Psoas muscle (tissue), 8 donors: ENCODE data around the gene PRAMEF20. TPM values are rescaled to one million over a fixed set of nuclear protein-coding genes. Genes with fewer than 3 reads are reported as not detected.
A peak's percentile ranks its signal among the peaks of the same experiment; 100 is the strongest.

Experiments used
- ATAC-seq, 4 donors: fragments of 200-7000 bp; cut with Tn5 transposase; one replicate each; pipeline ENCODE4 v1.9.1; 2020; ENCODE audit warnings: moderate library complexity in 3 of 4, mild to moderate bottlenecking in 2 of 4
- DNase-seq, 2 donors: peaks; one replicate each; pipeline ENCODE4 v3.0.0-alpha.2; 2020
- H3K27ac ChIP-seq: fragments of 200-600 bp; one replicate; pipeline ENCODE4 v1.8.0; 2022
- H3K27me3 ChIP-seq, 3 donors: fragments of 200-600 bp in 1 of 3; one replicate each; pipeline versions ENCODE4 v1.6.1 to v1.8.0; 2013 to 2022; ENCODE audit warnings: low read length in 2 of 3, mild to moderate bottlenecking in 2 of 3, moderate library complexity in 1 of 3; ENCODE audit not compliant: insufficient read depth in 3 of 3
- H3K36me3 ChIP-seq, 2 donors: fragments of 200-600 bp in 1 of 2; one replicate each; pipeline versions ENCODE4 v1.6.1 to v1.8.0; 2013 to 2022; ENCODE audit warnings: low read depth in 1 of 2, mild to moderate bottlenecking in 1 of 2, moderate library complexity in 1 of 2; ENCODE audit not compliant: insufficient read depth in 1 of 2
- H3K4me1 ChIP-seq: fragments of 200-600 bp; one replicate; pipeline ENCODE4 v1.8.0; 2022
- H3K4me3 ChIP-seq: fragments of 200-600 bp; one replicate; pipeline ENCODE4 v1.8.0; 2022; ENCODE audit warnings: mild to moderate bottlenecking
- H3K9me3 ChIP-seq: fragments of 200-600 bp; one replicate; pipeline ENCODE4 v1.8.0; 2022
- WGBS, 3 donors: extraction: QIAGEN DNeasy Blood & Tissue Kit; methylation state at CpG; one replicate each; pipeline versions ENCODE4 v1.1.6 to v1.1.7; 2013; 5-methylcytosine and 5-hydroxymethylcytosine counted together
- intact Hi-C, 2 donors: fragments of 100-400 bp; cut with DNase I; formaldehyde crosslinking; loops; one replicate each; pipeline versions ENCODE4 v1.11.0 to v1.14.2; 2022
- polyA plus RNA-seq, 3 donors: library from polyadenylated mRNA; stranded (reverse); fragments of 200-250 nt; gene quantifications; one replicate each; pipeline ENCODE4 v1.2.3, GENCODE V29; 2013
- total RNA-seq, 4 donors: library from RNA; stranded (reverse); fragmentation: NEBNext Ultra II Directional in 2 of 4; extraction: Animal tissue kit (Norgen Biotek cat#: 25700) in 2 of 4; gene quantifications; one replicate each; pipeline versions ENCODE4 v1.2.1 to v1.2.4, GENCODE V29; 2021 to 2023
- TF ChIP-seq, protein P1 (sequence below): fragments of 200-600 bp; IDR thresholded peaks from one replicate; pipeline ENCODE4 v1.8.0; 2022; ENCODE audit warnings: antibody characterized with exemption
- donor health status: healthy with polysubstance abuse.
- donor health status: DM: no; HTN: no; CAD: no; lungs with moderate emphysema.
- donor health status: Bipolar disorder and iron deficiency.
- donor health status: healthy.
- donor health status: DM: yes; HTN: yes; CAD: no.
- donor health status: DM: no; HTN: no; CAD: no.
- donor health status: DM: no; HTN: no; CAD: no.
- donor health status: DM: yes; HTN: yes; CAD: no.

Gene PRAMEF20
- total and polyA plus RNA-seq, 7 donors = not detected

DNA sequence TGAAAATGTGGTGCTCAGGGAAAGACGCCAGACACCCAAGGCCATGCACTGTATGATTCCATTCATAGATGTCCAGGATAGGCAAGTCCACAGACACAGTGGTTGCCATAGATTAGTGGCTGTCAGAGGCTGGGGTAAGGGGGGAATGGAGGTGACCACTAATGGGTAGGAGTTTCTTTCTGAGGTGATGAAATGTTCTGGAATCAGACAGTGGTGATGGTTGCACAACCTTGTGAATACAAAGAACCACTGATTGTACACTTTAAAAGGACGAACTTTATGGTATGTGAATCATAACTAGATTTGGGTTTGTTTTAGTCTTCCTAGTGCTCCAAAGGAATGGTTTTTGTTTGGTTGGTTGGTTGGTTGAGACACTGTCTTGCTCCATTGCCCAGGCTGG is 51.7 kb downstream of the PRAMEF20 start:
- Histone ChIP-seq H3K9me3 (no peaks in the 10 kb centered on the region), H3K4me1 (no peaks in the 10 kb centered on the region), H3K27me3 (no peaks in the 10 kb centered on the region), H3K36me3 (no peaks in the 10 kb centered on the region), H3K27ac (no peak overlapping the region), H3K4me3 (no peak overlapping the region)
- 86 to 94% (median 87%) methylated on average over 2 of the region's 2 CpGs for WGBS, 3 donors
- ATAC-seq (no peak), DNase-seq (no peak)
- intact Hi-C loops = loop anchor here in 1 of 2 donors (10.0 kb wide), 1 partner anchor 113 kb away; no protein-coding TSS in a partner anchor
- TF ChIP-seq, protein P1, sequence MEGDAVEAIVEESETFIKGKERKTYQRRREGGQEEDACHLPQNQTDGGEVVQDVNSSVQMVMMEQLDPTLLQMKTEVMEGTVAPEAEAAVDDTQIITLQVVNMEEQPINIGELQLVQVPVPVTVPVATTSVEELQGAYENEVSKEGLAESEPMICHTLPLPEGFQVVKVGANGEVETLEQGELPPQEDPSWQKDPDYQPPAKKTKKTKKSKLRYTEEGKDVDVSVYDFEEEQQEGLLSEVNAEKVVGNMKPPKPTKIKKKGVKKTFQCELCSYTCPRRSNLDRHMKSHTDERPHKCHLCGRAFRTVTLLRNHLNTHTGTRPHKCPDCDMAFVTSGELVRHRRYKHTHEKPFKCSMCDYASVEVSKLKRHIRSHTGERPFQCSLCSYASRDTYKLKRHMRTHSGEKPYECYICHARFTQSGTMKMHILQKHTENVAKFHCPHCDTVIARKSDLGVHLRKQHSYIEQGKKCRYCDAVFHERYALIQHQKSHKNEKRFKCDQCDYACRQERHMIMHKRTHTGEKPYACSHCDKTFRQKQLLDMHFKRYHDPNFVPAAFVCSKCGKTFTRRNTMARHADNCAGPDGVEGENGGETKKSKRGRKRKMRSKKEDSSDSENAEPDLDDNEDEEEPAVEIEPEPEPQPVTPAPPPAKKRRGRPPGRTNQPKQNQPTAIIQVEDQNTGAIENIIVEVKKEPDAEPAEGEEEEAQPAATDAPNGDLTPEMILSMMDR = no peak

DNA sequence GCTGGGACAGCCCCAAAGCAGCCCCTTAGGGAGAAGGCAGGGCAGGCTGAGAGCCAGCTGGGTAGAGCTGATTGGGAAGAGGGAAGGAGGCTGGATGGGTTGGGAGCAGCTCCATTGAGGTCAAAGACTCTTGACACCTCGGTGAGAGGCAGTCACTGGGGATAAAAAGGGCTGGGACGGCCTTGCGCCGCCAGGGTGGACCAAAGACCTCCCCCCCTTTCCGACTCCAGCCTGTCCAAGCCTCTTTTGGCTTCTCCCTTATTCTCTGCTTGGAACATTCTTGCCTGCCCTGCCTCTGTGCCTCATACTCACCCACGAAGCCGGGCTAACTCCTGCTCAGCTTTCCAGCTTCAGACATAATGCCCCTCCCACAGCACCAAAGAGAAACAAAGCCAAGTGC is 52.4 kb downstream of the PRAMEF20 start:
- ATAC-seq = no peak
- Histone ChIP-seq H3K36me3 (no peaks in the 10 kb centered on the region), H3K27me3 (no peaks in the 10 kb centered on the region), H3K27ac (no peak overlapping the region), H3K4me3 (no peak overlapping the region), H3K4me1 (no peaks in the 10 kb centered on the region), H3K9me3 (no peaks in the 10 kb centered on the region)
- no peak for DNase-seq
- TF ChIP-seq, protein P1 = no peak
- 43 to 69% (median 44%) methylated on average over 7 of the region's 7 CpGs for WGBS, 3 donors
- intact Hi-C loops = loop anchor here in 1 of 2 donors (10.0 kb wide), 1 partner anchor 112 kb away; no protein-coding TSS in a partner anchor

DNA sequence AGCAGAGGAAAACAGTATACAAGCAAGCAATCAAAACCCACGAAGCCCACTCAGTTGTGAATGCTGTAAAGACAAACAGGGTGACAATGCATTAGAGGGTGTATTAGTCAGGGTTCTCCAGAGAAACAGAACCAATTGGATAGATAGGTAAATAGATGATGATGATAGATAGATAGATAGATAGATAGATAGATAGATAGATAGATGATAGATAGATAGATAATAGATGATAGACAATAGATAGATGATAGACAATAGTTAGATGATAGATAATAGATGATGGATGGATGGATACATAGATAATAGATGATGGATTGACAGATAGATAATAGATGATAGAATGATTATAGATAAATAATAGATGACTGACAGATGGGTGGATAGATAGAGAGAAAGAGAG is 55.3 kb downstream of the PRAMEF20 start:
- Histone ChIP-seq H3K36me3 (no peaks in the 10 kb centered on the region), H3K4me1 (no peaks in the 10 kb centered on the region), H3K4me3 (no peak overlapping the region), H3K27me3 (no peaks in the 10 kb centered on the region), H3K9me3 (no peaks in the 10 kb centered on the region), H3K27ac (no peak overlapping the region)
- DNase-seq (no peak), ATAC-seq (no peak)
- intact Hi-C loops = loop anchor here (5.0 to 10.0 kb wide), 2 partner anchors 77 to 109 kb away; no protein-coding TSS in a partner anchor
- 58 to 76% (median 63%) methylated on average over 1 of the region's 1 CpG for WGBS, 3 donors
- TF ChIP-seq, protein P1 = no peak

- DNase-seq = peak; percentile 23 to 67
- Histone ChIP-seq H3K4me1 (no peaks in the 10 kb centered on the region), H3K4me3 (no peak overlapping the region), H3K27me3 (no peaks in the 10 kb centered on the region), H3K27ac (peak overlapping the region; percentile 30), H3K36me3 (no peaks in the 10 kb centered on the region), H3K9me3 (no peaks in the 10 kb centered on the region)
- intact Hi-C loops = loop anchor here (5.0 to 10.0 kb wide), 2 partner anchors 73 to 105 kb away; no protein-coding TSS in a partner anchor
- peak; percentile 85 to 92 (median 88) for ATAC-seq
- 16 to 22% (median 21%) methylated on average over 5 of the region's 5 CpGs for WGBS, 3 donors
- TF ChIP-seq, protein P1 = peak; percentile 43
Observed at GRCh38 chr1:13469343-13469742, 59.1 kb downstream of the PRAMEF20 start.

Other genes with a start within 250 kb of the PRAMEF20 start
- gene HNRNPCL4, start 244.8 kb upstream of the PRAMEF20 start, total RNA-seq = not detected
- gene HNRNPCL4, start 244.8 kb upstream of the PRAMEF20 start, polyA plus RNA-seq = not detected
- gene PRAMEF9, start 238.6 kb upstream of the PRAMEF20 start, total RNA-seq = not detected
- not detected for gene PRAMEF9, start 238.6 kb upstream of the PRAMEF20 start, polyA plus RNA-seq
- not detected for gene PRAMEF13, start 209.0 kb upstream of the PRAMEF20 start, total RNA-seq
- gene PRAMEF13, start 209.0 kb upstream of the PRAMEF20 start, polyA plus RNA-seq = not detected
- not detected for gene PRAMEF18, start 184.3 kb upstream of the PRAMEF20 start, total RNA-seq
- not detected for gene PRAMEF18, start 184.3 kb upstream of the PRAMEF20 start, polyA plus RNA-seq
- gene PRAMEF5, start 156.3 kb upstream of the PRAMEF20 start, total RNA-seq = not detected
- not detected for gene PRAMEF5, start 156.3 kb upstream of the PRAMEF20 start, polyA plus RNA-seq
- not detected for gene PRAMEF8, start 125.3 kb upstream of the PRAMEF20 start, total RNA-seq
- not detected for gene PRAMEF8, start 125.3 kb upstream of the PRAMEF20 start, polyA plus RNA-seq
- gene PRAMEF33, start 106.9 kb upstream of the PRAMEF20 start, total RNA-seq = not detected
- not detected for gene PRAMEF33, start 106.9 kb upstream of the PRAMEF20 start, polyA plus RNA-seq
- not detected for gene PRAMEF15, start 94.9 kb upstream of the PRAMEF20 start, total RNA-seq
- gene PRAMEF15, start 94.9 kb upstream of the PRAMEF20 start, polyA plus RNA-seq = not detected
- gene PRAMEF14, start 63.3 kb upstream of the PRAMEF20 start, total RNA-seq = not detected
- gene PRAMEF14, start 63.3 kb upstream of the PRAMEF20 start, polyA plus RNA-seq = not detected
- gene PRAMEF19, start 38.5 kb upstream of the PRAMEF20 start, total RNA-seq = not detected
- not detected for gene PRAMEF19, start 38.5 kb upstream of the PRAMEF20 start, polyA plus RNA-seq
- gene PRAMEF17, start 20.8 kb upstream of the PRAMEF20 start, total RNA-seq = not detected
- not detected for gene PRAMEF17, start 20.8 kb upstream of the PRAMEF20 start, polyA plus RNA-seq
- gene LRRC38, start 103.6 kb downstream of the PRAMEF20 start, total RNA-seq = 10 to 100 TPM in 1 of 4 donors, 1 to 10 TPM in 3; 7.0 to 26.8 (median 9.5) TPM
- gene LRRC38, start 103.6 kb downstream of the PRAMEF20 start, polyA plus RNA-seq = 1 to 10 TPM; 2.9 to 6.5 (median 5.1) TPM
- 10 to 100 TPM; 22.4 to 33.8 (median 28.7) TPM for gene PDPN, start 173.4 kb downstream of the PRAMEF20 start, total RNA-seq
- 10 to 100 TPM; 17.2 to 38.4 (median 18.6) TPM for gene PDPN, start 173.4 kb downstream of the PRAMEF20 start, polyA plus RNA-seq